ENCODE results near the gene SPPL2B.
"Not testable (repeated sequence)": the region's sequence is repeated elsewhere in the genome, so short reads cannot be mapped to it uniquely, and the experiment has no call there.

Gene SPPL2B

GRCh38 chr19:2328401-2329148 lies at the start of gene SPPL2B, which contains the start of gene LSM7:
TSS of gene SPPL2B (plus strand) at chr19:2328684. CDS start at chr19:2328710, 26 bp downstream.
TSS of gene LSM7 (minus strand) at chr19:2328586. CDS start at chr19:2328566, 20 bp downstream.
- peak; percentile 95 for DNase-seq

GRCh38 chr19:2280633-2281264 lies 47.7 kb upstream of the SPPL2B start:
- no peak for DNase-seq

GRCh38 chr19:2281265-2282061 lies 47.0 kb upstream of the SPPL2B start:
- not testable (repeated sequence) for DNase-seq

GRCh38 chr19:2282062-2282861 lies 46.2 kb upstream of the SPPL2B start, which contains the start of gene PEAK3:
TSS of gene PEAK3 (minus strand) at chr19:2282175. CDS start at chr19:2280931, 1,244 bp downstream.
- peak; percentile 50 for DNase-seq

- no peak for DNase-seq
Measured at GRCh38 chr19:2282862-2283237, 45.6 kb upstream of the SPPL2B start.

- no peak for DNase-seq
Measured at GRCh38 chr19:2283835-2284507, 44.5 kb upstream of the SPPL2B start.

GRCh38 chr19:2286402-2287140 lies 41.9 kb upstream of the SPPL2B start:
- DNase-seq, result no peak

GRCh38 chr19:2287585-2288337 lies 40.7 kb upstream of the SPPL2B start:
- no peak for DNase-seq

GRCh38 chr19:2288338-2288817 lies 40.1 kb upstream of the SPPL2B start:
- no peak for DNase-seq

GRCh38 chr19:2288818-2289713 lies 39.4 kb upstream of the SPPL2B start:
- DNase-seq, result no peak

- peak; percentile 66 for DNase-seq
Measured at GRCh38 chr19:2289714-2290435, 38.6 kb upstream of the SPPL2B start.

- DNase-seq, result no peak
Measured at GRCh38 chr19:2290441-2291184, 37.9 kb upstream of the SPPL2B start.

- DNase-seq, result no peak
Measured at GRCh38 chr19:2291185-2291751, 37.2 kb upstream of the SPPL2B start.

GRCh38 chr19:2294687-2295335 lies 33.7 kb upstream of the SPPL2B start:
- no peak for DNase-seq

- no peak for DNase-seq
Measured at GRCh38 chr19:2296141-2296540, 32.3 kb upstream of the SPPL2B start.

GRCh38 chr19:2300533-2300932 lies 28.0 kb upstream of the SPPL2B start:
- DNase-seq, result no peak
